Fibroblast of upper back skin (primary cell): ENCODE data around the gene ABCD4.

ENCODE experiments used
- DNase-seq: peaks from one replicate; pipeline ENCODE4 v3.0.0-alpha.2; 2013

ABCD4 gene

DNA sequence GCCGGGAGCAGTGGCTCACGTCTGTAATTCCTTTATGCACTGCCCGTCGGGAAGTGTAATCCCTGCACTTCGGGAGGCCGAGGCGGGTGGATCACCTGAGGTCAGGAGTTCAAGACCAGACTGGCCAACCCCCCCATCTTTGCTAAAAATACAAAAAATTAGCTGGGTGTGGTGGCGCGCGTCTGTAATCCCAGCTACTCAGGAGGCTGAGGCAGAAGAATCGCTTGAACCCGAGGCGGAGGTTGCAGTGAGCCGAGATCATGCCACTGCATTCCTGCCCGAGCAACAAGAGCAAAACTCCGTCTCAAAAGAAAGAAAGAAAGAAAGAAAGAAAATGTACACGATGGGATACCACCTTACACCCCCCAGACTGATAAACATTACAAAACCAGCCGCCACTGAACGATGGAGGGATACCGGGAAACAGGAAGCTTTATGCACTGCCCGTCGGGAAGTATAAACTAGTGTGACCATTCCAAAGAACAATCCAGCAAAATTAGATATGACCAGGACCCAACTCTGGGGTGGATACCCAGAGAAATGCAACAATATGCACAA is 1.1 kb downstream of the ABCD4 start:
- DNase-seq: no peak

DNA sequence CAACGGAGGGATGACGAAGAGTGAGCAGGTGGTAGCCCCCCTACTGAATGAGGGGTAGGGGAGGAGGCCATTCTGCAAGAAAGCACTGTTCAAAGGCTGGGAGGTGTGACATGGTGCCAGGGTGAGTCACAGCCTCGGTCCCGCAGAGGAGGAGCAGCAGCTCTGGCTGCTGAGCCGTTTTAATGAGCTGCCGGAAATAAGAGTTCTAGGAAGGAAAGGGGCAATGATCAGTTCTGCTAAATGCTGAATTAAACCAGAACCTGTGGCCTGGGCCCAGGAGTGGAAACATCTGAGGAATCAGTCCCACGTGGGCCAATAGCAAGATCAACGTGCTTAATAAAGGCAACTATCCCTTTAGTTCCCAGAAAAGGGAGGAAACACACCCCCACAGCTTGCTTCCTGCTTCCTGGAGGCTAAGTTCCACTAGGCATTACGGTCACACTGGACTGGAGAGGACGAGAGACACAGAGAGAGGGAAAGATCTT is 3.6 kb downstream of the ABCD4 start:
- no peak for DNase-seq

DNA sequence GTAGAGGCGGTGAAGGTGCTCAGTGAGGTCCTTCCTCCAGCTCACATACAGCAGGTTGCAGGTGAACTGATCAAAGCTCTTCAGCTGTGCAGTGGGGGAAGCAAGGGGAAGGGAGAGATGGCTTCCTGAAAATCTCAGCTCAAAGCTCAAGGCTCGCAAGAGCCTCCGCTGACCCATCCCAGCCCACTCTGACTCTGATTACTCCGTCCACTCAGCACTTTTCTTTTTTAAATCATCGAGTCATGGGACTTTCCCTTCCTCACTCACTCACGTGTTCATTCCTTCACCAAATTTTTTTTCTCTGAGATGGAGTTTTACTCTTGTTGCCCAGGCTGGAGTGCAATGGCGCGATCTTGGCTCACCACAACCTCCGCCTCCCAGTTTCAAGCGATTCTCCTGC is 4.7 kb downstream of the ABCD4 start:
- no peak for DNase-seq

DNA sequence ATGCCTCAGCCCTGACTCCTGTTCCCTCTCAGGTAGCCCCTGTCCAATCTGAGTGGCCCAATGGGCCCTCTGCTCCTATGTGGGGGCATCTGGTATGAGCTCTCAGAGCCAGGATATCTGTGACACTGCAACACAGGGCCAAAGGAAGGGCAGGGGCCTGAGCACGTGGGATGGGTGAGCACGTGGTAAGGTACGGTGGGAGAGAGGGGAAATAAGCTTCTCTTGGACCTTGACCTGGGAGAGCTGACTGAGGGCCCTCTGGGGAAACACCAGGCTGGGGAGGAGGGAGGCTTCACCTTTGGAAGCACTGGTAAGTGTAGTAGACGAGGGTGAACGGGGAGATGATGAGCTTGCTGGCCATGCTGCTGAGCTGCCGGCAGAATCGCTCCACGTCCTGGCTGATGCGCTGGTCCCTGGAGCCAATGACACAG is 6.7 kb downstream of the ABCD4 start:
- no peak for DNase-seq

DNA sequence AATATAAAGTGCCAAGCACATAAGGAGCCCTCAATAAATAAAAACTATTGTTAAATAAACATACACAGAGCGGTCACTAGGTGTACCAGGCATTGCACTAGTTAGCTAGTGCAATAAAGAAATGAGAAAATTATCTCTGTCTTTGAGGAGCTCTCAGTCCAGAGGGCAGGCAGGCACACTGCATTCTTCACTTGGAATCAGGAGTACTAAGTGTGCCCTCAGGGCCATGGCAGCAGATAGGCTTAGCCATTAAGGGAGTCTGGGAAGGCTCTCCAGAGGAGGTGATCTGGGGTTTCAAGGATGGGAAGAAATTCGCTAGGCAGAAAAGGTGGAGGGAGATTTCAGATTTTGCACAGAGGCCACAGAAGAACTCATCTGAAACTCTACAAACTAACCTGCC is 9.1 kb downstream of the ABCD4 start:
- DNase-seq: no peak

DNA sequence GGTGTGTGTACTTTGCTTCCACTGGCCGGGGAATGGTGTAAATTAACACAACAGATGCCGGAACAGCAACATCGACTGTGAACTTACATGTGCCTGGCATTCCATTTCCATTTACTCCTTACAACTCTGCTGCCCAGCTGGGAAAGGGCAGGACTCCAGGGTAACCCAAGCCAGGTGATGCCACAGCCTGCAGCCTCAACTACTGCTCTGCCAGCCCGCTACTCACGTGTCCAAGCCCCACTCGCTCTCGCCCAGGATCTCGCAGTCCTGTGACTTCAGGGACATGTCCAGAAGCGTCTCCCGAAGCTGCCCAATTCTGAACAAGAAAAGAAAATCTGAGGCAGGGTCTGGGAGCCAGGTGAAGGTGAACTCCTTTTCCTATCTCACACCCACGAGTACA is 10.7 kb downstream of the ABCD4 start:
- DNase-seq: no peak

DNA sequence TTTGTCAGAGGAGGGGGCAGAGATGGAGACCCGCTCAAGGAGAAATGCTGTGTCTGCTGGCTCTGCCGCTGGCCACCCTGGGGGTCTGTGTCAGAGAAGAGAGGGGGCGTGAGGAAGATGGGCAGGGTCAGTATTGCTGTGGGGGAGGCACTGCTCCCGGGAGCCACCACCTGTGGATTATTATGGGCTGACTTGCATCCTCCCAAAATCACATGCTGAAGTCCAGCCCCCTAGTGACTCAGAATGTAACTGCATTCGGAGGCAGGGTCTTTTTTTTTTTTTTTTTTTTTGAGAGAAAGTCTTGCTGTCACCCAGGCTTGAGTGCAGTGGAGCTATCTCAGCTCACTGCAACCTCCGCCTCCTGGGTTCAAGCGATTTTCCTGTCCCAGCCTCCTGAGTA is 12.3 kb downstream of the ABCD4 start:
- DNase-seq: peak; percentile 26

DNA sequence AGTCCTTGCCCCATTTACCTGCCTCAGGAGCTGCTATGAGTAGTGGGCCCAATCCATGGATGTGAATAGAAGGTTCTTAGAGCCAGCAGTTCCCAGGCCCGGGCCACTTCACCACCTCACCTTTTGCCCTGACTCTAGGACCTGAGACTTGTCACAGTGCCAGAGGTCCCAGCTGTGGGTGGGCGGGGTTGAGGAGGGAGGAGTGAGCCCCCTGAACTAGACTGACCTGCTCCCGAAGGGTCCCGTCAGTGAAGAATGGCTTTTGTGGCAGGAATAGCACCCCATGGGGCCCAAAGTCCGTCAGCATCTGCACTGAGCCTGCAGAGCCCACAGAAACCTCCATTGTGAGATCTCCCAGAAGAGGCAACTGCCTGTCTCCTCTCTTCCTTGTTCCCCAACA is 12.9 kb downstream of the ABCD4 start:
- DNase-seq: no peak

DNA sequence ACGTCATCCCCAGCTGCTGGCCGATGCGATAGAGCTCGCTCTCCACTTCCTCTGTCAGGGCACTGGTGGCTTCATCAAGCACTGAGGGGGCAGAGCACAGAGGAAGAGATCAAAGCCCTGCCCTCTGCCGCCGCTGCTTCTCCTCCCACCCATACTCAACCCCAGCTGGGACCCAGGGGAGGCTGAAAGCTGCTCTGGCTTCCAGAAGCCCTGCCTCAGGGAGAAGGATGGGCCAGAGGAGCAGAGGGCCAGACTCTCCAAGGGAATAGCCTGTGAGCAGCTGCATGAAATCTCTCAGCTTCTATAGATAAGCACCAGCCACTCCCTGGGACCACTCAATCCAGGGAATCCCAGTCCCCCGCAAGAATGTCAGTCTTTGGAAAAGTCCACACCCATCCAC is 16.0 kb downstream of the ABCD4 start:
- DNase-seq: no peak

DNA sequence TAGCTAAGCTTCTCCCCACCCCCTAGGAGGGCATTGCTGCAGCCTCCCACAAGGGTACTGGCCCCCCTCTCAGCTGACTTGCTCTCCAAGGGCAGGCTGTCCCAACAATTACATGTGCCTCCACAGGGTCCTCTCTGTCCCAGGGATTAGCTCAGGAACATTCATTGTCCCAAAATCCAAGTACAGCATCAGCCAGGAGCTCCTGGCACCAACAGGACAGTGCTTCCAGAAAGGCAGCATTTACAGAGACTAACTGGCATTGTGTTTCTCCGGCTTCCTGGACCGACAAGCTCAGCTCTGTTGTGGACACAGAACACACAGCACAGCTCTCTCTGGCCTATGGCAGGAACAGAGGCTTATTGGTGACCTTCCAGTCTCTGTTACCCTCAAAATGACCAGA is 21.7 kb downstream of the ABCD4 start:
- no peak for DNase-seq

DNA sequence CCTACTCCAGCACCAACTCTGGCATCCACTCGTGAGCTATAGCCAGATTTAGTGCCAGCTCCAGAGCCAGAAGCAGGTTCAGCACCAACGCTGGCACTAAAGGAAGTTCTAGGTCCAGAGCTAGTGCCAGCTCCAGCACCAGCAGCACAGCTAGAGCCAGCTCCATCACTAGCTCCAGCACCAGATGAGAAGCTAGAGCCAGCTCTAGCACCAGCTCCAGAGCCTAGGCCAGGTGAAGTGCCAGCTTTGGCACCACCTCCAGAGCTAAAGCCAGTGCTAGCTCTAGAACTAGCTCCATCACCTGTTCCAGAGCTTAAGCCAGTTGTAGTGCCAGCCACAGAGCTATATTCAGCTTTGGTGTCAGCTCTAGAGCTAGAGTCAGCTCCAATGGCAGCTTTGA is 24.7 kb downstream of the ABCD4 start:
- no peak for DNase-seq

DNA sequence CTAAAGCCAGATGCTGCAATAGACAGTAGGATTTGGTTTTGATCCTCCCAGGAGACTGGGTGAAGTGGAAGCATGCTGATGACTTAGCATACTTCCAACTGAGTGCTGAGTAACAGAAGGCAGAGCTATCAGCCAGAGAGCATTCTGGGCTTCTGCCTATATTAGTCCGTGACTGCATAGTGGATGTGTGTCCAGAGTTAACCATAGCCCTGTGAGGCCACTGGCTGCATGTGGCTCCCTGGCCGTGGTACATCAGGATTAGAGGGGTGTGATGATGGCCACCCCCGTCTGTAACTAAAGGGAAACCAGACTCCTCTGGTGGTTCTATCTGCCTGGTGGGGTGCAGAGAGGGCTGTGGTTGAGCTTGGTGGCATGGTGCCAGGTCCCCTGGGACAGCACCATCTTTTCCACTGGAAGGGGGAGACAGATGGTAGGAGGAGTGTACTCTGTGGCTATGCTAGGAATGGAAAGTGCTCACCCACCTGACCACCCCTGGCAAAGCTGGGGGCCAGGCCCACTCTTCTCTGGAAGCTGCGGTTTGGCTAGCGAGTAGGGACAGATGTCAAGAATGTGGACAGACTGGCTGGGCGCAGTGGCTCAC is 27.4 kb downstream of the ABCD4 start:
- DNase-seq: peak; percentile 94

DNA sequence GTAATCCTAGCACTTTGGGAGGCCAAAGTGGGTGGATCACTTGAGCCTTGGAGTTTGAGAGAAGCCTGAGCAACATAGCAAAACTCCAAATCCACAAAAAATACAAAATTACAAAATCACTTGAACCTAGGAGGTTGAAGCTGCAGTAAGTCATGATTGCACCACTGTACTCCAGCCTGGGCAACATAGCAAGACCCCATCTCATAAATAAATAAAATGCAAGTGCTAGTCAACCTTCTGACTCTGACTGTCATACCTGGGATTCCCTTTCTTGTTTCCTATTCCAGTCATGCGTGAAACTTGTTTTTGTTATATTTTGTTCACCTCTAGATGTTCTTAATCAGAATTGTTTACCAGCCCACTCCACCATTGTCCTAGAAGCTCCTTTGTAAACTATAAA is 31.4 kb downstream of the ABCD4 start:
- DNase-seq: no peak

DNA sequence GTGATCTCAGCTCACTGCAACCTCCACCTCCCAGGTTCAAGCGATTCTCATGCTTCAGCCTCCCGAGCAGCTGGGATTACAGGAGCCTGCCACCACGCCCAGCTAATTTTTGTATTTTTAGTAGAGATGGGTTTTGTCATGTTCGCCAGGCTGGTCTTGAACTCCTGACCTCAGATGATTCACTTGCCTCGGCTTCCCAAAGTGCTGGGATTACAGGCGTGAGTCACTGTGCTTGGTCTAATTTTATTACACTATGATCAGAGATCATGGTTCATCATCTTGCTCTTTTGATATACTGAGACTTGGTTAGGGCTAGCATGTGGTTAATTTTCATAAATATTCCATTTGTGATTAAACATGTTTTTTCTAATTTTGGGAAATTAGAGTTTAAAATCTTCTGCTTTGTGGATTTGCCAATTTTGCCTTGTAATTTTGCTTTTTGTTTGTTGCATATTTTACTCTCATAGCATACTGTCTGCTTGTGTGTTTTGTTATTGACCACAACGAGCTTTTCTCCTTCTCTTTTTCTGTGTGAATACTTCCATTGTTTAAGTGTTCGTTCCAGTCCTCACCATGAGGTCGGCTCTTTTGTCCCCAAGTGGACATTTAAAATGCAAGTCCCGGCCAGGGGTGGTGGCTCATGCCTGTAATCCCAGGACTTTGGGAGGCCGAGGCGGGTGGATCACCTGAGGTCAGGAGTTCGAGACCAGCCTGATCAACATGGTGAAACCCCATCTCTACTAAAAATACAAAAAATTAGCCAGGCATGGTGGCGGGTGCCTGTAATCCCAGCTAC is 32.2 kb downstream of the ABCD4 start:
- peak; percentile 73 for DNase-seq

DNA sequence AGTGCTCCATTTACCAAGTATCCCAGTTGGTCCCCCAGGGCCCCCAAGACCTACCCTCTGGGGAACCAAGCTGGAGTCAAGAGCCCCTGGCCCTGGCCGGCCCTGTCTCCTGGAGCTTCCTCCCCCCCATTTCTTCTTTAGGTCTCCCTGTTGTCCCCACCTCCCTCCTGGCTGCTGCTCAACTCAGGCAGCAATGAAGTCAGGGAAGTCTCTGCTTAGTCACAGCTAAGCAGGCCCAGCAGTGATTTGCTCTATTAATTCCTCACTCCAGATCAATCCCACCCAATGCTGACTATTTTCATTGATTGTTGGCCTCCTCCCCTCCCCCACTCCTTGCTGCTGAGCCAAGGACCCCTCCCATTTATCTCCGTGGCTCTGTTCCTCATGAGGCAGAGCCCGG is 35.1 kb downstream of the ABCD4 start:
- peak; percentile 8 for DNase-seq

DNA sequence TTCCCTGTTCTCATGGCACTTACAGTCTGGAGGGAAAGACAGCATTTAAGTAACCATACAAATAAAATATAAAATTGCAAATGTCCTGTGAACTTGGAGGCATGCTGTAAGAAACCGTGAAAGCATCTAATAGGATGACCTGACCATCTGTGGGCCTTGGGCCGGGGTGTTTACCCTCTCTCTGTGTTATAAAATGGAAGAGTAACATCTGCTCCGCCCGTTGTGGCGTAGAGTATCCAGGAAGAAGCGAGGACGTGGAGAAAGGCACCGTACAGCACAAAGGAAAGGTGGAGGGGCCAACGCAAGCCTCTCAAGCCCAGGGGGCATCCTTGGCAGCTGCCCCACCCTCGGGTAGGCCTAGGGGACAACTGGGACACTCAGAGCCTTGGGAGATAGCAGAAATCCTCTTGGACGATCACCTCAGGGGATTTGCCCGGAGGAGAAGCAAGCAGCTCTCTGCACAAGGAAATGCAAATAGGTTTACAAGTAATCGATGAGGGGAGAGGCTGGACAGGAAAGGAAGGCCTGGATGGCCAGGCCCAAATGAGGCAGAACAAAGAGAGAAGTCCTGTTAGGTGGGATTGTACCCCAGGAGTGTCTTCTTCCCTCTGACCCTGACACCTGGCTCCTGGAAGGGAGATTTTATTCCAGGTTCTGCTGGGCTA is 37.3 kb downstream of the ABCD4 start:
- DNase-seq: no peak

DNA sequence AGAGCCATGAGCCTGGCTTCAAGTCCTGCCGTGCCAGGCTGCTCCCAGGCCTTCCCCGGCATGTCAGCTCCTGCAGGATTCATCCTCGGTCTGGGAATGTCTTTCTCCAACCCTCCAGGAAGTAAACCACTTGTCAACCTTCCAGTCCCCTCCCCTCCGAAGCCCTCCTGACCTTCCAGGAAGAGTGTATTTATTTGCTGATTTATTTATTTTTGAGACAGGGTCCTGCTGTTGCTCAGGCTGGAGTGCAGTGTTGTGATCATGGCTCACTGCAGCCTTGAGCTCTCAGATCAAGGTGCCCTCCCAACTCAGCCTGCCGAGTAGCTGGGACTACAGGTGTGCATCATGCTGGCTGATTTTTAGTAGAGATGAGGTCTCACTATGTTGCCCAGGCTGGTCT is 38.8 kb downstream of the ABCD4 start:
- no peak for DNase-seq

DNA sequence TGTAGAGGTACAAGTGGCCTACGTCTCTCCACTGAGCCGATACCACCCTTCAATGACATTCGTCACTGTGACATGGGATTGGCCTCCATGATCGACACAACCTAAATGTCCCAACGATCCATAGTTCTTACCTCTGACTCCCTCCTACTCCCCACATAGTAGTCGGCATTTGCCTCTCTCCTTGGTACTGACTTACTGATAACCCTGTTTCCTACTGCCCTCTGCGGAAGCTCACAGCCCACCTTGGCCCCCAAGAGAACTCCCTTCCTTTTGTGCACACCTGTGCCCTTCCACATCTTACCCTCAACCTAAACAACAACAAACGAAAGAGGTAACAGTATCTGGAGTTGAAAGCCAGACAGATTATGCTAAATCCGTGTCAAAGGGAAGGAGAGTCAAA is 39.6 kb downstream of the ABCD4 start:
- no peak for DNase-seq

DNA sequence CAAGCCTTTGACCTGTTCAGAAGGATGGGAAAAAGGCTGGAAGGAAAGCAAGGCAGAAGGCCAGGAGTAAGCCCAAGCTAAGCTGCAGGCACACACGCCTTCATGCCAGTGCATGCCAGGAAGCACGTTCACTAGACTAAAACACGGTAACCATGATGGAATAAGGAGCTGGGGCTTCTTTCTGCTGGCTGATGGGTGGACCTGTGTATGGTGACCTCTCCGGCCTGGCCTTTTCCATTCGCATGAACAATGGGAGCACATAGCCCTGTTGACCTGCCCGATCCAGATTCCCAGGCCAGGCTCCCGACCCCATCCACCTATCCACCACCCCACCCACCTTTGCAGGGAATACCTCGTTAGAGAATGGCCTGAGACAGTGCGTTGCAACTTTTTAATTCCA is 40.7 kb downstream of the ABCD4 start:
- no peak for DNase-seq

DNA sequence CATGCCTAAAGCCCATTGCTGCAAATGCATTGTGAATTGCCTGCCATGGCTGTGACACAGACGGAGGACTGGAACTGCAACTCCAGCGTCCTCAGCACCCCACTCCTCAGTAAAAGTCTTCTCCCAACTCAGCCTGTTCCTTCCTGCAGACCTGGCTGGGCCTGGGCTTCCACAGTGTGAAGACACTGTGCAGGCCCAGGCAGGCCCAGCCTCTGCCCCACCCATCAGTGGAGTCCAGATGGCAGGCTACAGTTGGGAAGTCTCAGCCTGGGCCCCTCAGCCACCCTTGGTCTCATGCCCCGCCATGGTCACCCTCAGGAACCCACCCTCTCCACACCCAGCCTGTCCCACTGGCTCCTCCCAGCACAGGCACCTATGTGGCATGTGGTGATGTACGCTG is 41.4 kb downstream of the ABCD4 start:
- DNase-seq: no peak

DNA sequence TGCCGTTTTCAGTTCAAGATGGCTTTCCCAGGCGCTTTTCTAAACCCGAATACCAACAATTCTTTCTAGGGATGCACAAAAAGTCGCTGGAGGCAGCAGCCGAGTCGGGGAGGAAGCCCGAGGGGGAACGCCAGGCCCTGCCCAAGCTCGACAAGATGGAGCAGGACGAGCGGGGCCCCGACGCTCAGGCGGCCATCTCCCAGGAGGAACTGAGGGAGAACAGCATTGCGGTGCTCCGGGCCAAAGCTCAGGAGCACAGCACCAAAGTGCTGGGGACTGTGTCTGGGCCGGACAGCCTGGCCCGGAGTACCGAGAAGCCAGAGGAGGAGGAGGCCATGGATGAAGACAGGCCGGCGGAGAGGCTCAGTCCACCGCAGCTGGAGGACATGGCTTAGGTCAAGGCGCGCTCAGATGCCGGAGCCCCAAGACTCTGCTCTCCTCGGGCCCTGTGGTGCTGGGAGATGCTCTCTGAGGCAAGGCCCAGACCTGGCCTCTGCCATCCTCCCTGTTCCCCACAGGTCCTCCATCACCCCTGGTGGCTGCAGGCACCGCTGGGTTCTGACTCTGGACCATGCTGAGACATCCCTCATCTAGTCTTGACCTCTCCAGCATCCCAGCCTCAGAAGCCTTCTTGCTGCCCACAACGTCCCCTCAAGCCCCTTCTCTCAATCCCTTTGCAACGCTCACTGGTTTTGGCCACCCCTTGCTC is 42.1 kb downstream of the ABCD4 start:
- DNase-seq: no peak

DNA sequence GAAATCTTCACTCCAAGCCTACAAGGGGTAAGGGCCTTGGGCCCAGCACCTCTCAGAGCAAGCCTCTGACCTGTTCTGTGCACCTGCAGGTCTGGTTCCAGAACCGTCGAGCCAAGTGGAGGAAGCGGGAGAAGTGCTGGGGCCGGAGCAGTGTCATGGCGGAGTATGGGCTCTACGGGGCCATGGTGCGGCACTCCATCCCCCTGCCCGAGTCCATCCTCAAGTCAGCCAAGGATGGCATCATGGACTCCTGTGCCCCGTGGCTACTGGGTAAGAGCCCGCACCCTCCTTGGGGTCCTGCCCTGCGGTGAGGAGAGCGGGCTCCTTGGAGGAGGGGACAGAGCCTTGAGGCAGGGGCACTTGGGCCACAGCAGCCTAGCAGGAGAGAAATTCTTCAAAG is 43.2 kb downstream of the ABCD4 start:
- DNase-seq: no peak

DNA sequence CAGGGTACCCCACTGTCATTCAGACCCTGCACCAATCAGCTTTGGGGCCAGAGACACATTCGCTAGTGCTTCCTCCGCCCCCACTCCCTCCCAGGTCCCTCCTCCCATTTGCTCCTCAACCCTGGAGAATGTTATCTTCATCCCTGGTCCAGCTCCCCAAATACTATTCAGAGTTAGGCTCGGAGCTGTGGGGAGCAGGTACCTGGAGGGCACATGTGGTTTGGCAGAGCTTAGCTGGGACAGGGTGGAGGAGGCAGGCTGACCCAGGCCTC is 44.0 kb downstream of the ABCD4 start:
- no peak for DNase-seq
